Spinal cord (tissue), 10 donors: ENCODE data around the gene TIFAB. TPM values are rescaled to one million over a fixed set of nuclear protein-coding genes. Genes with fewer than 3 reads are reported as not detected.

ENCODE experiments used
- DNase-seq, 6 donors: peaks; one replicate each; pipeline versions ENCODE4 v3.0.0 to v3.0.0-alpha.2; 2013 to 2015; ENCODE audit warnings: low spot score in 6 of 6, low read depth in 4 of 6
- H3K27ac ChIP-seq: one replicate; pipeline ENCODE4 v1.5.1; 2013; ENCODE audit warnings: low read depth, low read length, control low read depth
- H3K27me3 ChIP-seq: one replicate; pipeline ENCODE4 v1.6.1; 2013; ENCODE audit warnings: low read length; ENCODE audit not compliant: control insufficient read depth, insufficient read depth
- H3K36me3 ChIP-seq: one replicate; pipeline ENCODE4 v1.6.1; 2013; ENCODE audit warnings: low read length; ENCODE audit not compliant: control insufficient read depth, insufficient read depth
- H3K4me1 ChIP-seq: one replicate; pipeline ENCODE4 v1.6.1; 2013; ENCODE audit warnings: low read length; ENCODE audit not compliant: control insufficient read depth, insufficient read depth
- H3K4me3 ChIP-seq: one replicate; pipeline ENCODE4 v1.5.1; 2013; ENCODE audit warnings: low read depth, low read length, control low read depth
- H3K9me3 ChIP-seq: one replicate; pipeline ENCODE4 v1.6.1; 2013; ENCODE audit warnings: low read length; ENCODE audit not compliant: control insufficient read depth, insufficient read depth
- WGBS: methylation state at CpG from one replicate; pipeline ENCODE4 v1.1.5; 2013; ENCODE audit warnings: missing lambda C conversion rate; ENCODE audit not compliant: insufficient coverage; 5-methylcytosine and 5-hydroxymethylcytosine counted together
- polyA plus RNA-seq, 2 donors: library from polyadenylated mRNA; unstranded; fragments of 120-200 nt; gene quantifications; one replicate each; pipeline ENCODE4 v1.2.1, GENCODE V29; 2013; ENCODE audit not compliant: insufficient read length in 2 of 2
- total RNA-seq, 2 donors: library from RNA; depleted of rRNA in 1 of 2; stranded (reverse); fragments of 120-200 nt in 1 of 2; fragments of >200 nt in 1 of 2; gene quantifications; one replicate each; pipeline versions ENCODE4 v1.2.3 to v1.2.4, GENCODE V29; 2013 to 2014
- donor health status: healthy.

The TIFAB gene
- total and polyA plus RNA-seq, 4 donors = 0.06 to 0.10 TPM; not detected in 2

GRCh38 chr5:135450952-135451351 lies 1.2 kb downstream of the TIFAB start:
- WGBS = 93% methylated on average over 2 of the region's 2 CpGs
- H3K9me3 ChIP-seq = no peaks in the 10 kb centered on the region
- peaks cover 15% of the 10 kb centered on the region for H3K4me1 ChIP-seq
- no peaks in the 10 kb centered on the region for H3K36me3 ChIP-seq
- no peak overlapping the region for H3K27ac ChIP-seq
- no peak overlapping the region for H3K4me3 ChIP-seq
- peaks cover 7% of the 10 kb centered on the region for H3K27me3 ChIP-seq
- DNase-seq = no peak

- no peaks in the 10 kb centered on the region for H3K9me3 ChIP-seq
- H3K4me1 ChIP-seq = peaks cover 18% of the 10 kb centered on the region
- H3K27ac ChIP-seq = no peak overlapping the region
- no peak overlapping the region for H3K4me3 ChIP-seq
- no peaks in the 10 kb centered on the region for H3K36me3 ChIP-seq
- WGBS = 37% methylated on average over 3 of the region's 3 CpGs
- peaks cover 5% of the 10 kb centered on the region for H3K27me3 ChIP-seq
- peak in 1 of 6 donors; percentile 60 for DNase-seq
These were observed 1.8 kb downstream of the TIFAB start for GRCh38 chr5:135450336-135450735.

- H3K4me3 ChIP-seq = no peak overlapping the region
- H3K36me3 ChIP-seq = no peaks in the 10 kb centered on the region
- no peaks in the 10 kb centered on the region for H3K9me3 ChIP-seq
- WGBS = 94% methylated on average over 12 of the region's 12 CpGs
- H3K27me3 ChIP-seq = no peaks in the 10 kb centered on the region
- H3K4me1 ChIP-seq = peaks cover 24% of the 10 kb centered on the region
- no peak for DNase-seq
- no peak overlapping the region for H3K27ac ChIP-seq
These were observed 2.5 kb downstream of the TIFAB start for GRCh38 chr5:135449644-135450043.

GRCh38 chr5:135448791-135449507 lies 3.2 kb downstream of the TIFAB start:
- no peaks in the 10 kb centered on the region for H3K27me3 ChIP-seq
- 63% methylated on average over 3 of the region's 9 CpGs for WGBS

GRCh38 chr5:135448071-135448739 lies 3.9 kb downstream of the TIFAB start:
- Histone ChIP-seq H3K27me3 (no peaks in the 10 kb centered on the region), H3K27ac (no peak overlapping the region), H3K4me1 (peaks cover 30% of the 10 kb centered on the region), H3K36me3 (no peaks in the 10 kb centered on the region), H3K9me3 (no peaks in the 10 kb centered on the region), H3K4me3 (no peak overlapping the region)
- 90% methylated on average over 7 of the region's 9 CpGs for WGBS
- no peak for DNase-seq

More at GRCh38 chr5:135448791-135449507, 3.2 kb downstream of the TIFAB start:
- no peak overlapping the region for H3K27ac ChIP-seq
- H3K36me3 ChIP-seq = no peaks in the 10 kb centered on the region
- no peaks in the 10 kb centered on the region for H3K9me3 ChIP-seq
- H3K4me3 ChIP-seq = no peak overlapping the region
- peaks cover 25% of the 10 kb centered on the region for H3K4me1 ChIP-seq
- DNase-seq = no peak

GRCh38 chr5:135447298-135447929 lies 4.7 kb downstream of the TIFAB start, which contains the start of gene DCANP1:
Gene DCANP1 (minus strand): TSS chr5:135447348. CDS start chr5:135447108, 240 bp downstream.
- H3K36me3 ChIP-seq = no peaks in the 10 kb centered on the region
- no peaks in the 10 kb centered on the region for H3K27me3 ChIP-seq
- no peak within 1 kb of the TSS for H3K4me3 ChIP-seq
- DNase-seq = no peak
- no peak within 1 kb of the TSS for H3K27ac ChIP-seq
- 90% methylated on average over 2 of the region's 5 CpGs for WGBS
- H3K4me1 ChIP-seq = peaks cover 38% of the 10 kb centered on the region
- H3K9me3 ChIP-seq = no peaks in the 10 kb centered on the region

GRCh38 chr5:135446615-135447014 lies 5.5 kb downstream of the TIFAB start:
- peaks cover 39% of the 10 kb centered on the region for H3K4me1 ChIP-seq
- no peak overlapping the region for H3K4me3 ChIP-seq
- H3K36me3 ChIP-seq = no peaks in the 10 kb centered on the region
- H3K9me3 ChIP-seq = no peaks in the 10 kb centered on the region
- no peak overlapping the region for H3K27ac ChIP-seq
- no peak for DNase-seq
- no peaks in the 10 kb centered on the region for H3K27me3 ChIP-seq
- 89% methylated on average over 7 of the region's 7 CpGs for WGBS

- WGBS = 93% methylated on average over 9 of the region's 9 CpGs
- no peak overlapping the region for H3K27ac ChIP-seq
- no peaks in the 10 kb centered on the region for H3K36me3 ChIP-seq
- H3K9me3 ChIP-seq = no peaks in the 10 kb centered on the region
- no peaks in the 10 kb centered on the region for H3K27me3 ChIP-seq
- H3K4me3 ChIP-seq = no peak overlapping the region
- no peak for DNase-seq
- H3K4me1 ChIP-seq = peaks cover 39% of the 10 kb centered on the region
These were observed 5.9 kb downstream of the TIFAB start for GRCh38 chr5:135446206-135446605.

GRCh38 chr5:135445306-135445985 lies 6.7 kb downstream of the TIFAB start:
- Histone ChIP-seq H3K4me1 (peaks cover 34% of the 10 kb centered on the region), H3K9me3 (no peaks in the 10 kb centered on the region), H3K27me3 (no peaks in the 10 kb centered on the region), H3K36me3 (no peaks in the 10 kb centered on the region), H3K4me3 (no peak overlapping the region), H3K27ac (no peak overlapping the region)
- DNase-seq = no peak
- WGBS = 83% methylated on average over 12 of the region's 14 CpGs
